K562 (cell line): ENCODE data around the gene SLC25A4.
A peak's percentile ranks its signal among the peaks of the same experiment; 100 is the strongest.

Experiments
- CHD2 ChIP-seq: IDR thresholded peaks from 2 replicates; pipeline ENCODE4 v1.6.1; 2011; ENCODE audit warnings: low read depth, low read length
- CTCF ChIP-seq, 3 experiments: IDR thresholded peaks in 2 of 3; conservative IDR thresholded peaks in 1 of 3; 2 replicates each; pipeline ENCODE4 v1.5.1; 2011 to 2012; ENCODE audit warnings: low read length in 3 of 3, mild to moderate bottlenecking in 3 of 3, control low read depth in 2 of 3, improper control_type of control experiment in 1 of 3, inconsistent platforms in 1 of 3, low read depth in 1 of 3, mixed read lengths in 1 of 3, moderate library complexity in 1 of 3; ENCODE audit not compliant: insufficient read depth in 2 of 3
- HEY1 ChIP-seq: fragments of 250-450 bp; sonication (Bioruptor Pico); IDR thresholded peaks from 2 replicates; pipeline ENCODE4 v1.5.0; 2020; ENCODE audit warnings: mild to moderate bottlenecking, moderate library complexity, borderline replicate concordance
- HNRNPH1 ChIP-seq: fragments of 200-400 bp; formaldehyde crosslinking; optimal IDR thresholded peaks from 2 replicates; pipeline ENCODE3; 2017; ENCODE audit warnings: low read depth, mild to moderate bottlenecking, low read length, moderate library complexity
- HOMEZ ChIP-seq: fragments of 250-450 bp; sonication (Bioruptor Pico); IDR thresholded peaks from 2 replicates; pipeline ENCODE4 v1.4.0; 2020; ENCODE audit warnings: mild to moderate bottlenecking, moderate library complexity
- MAX ChIP-seq: sonication (generic); formaldehyde crosslinking; IDR thresholded peaks from 2 replicates; pipeline ENCODE4 v1.9.0; 2022; ENCODE audit warnings: mild to moderate bottlenecking, missing genetic modification reagents
- PHB2 ChIP-seq: fragments of 450-650 bp; IDR thresholded peaks from 2 replicates; pipeline ENCODE4 v1.6.1; 2017; ENCODE audit warnings: low read depth
- POLR2A ChIP-seq: fragments of 450-650 bp; conservative IDR thresholded peaks from 2 replicates; pipeline ENCODE4 v1.6.1; 2016
- RFX5 ChIP-seq: IDR thresholded peaks from 2 replicates; pipeline ENCODE4 v1.6.1; 2011; ENCODE audit warnings: low read depth, mild to moderate bottlenecking, improper control_type of control experiment, low read length
- SNIP1 ChIP-seq: fragments of 450-650 bp; IDR thresholded peaks from 2 replicates; pipeline ENCODE4 v1.7.1; 2017; ENCODE audit warnings: low read depth, mild to moderate bottlenecking
- ZNF407 ChIP-seq: fragments of 450-650 bp; IDR thresholded peaks from 2 replicates; pipeline ENCODE4 v1.6.1; 2016; ENCODE audit warnings: low read depth
- ZNF589 ChIP-seq: fragments of 200-800 bp; sonication (Bioruptor generic); IDR thresholded peaks from 2 replicates; pipeline ENCODE4 v1.6.1; 2016; ENCODE audit warnings: low read depth, missing genetic modification characterization, missing compliant biosample characterization

- TF ChIP-seq SNIP1 (no peak), CTCF (IDR thresholded peaks at IDR 0.05 in 2 of 3, conservative IDR thresholded peaks at IDR 0.05 in 1 of 3; ENCODE audit: insufficient read depth in 2 of 3, low read depth in 1 of 3, low read length in 3 of 3) (peak; percentile 65 to 88 (median 75)), RFX5 (no peak), POLR2A (no peak), HNRNPH1 (no peak), CHD2 (no peak), HEY1 (CRISPR knock-in tag) (no peak), PHB2 (no peak), HOMEZ (CRISPR knock-in tag) (no peak), ZNF407 (no peak), MAX (no peak), ZNF589 (CRISPR knock-in tag) (no peak)
These were observed 40.7 kb downstream of the SLC25A4 start for GRCh38 chr4:185183622-185184281.
